ENCODE results near the gene PAX7. TPM values are rescaled to one million over a fixed set of nuclear protein-coding genes. Genes with fewer than 3 reads are reported as not detected.

PAX7 gene
- total and polyA plus RNA-seq, 9 of the 15 experiments (the other 6 are each of a cell fraction or from before 2014, with no cell fraction given), result not detected

DNA sequence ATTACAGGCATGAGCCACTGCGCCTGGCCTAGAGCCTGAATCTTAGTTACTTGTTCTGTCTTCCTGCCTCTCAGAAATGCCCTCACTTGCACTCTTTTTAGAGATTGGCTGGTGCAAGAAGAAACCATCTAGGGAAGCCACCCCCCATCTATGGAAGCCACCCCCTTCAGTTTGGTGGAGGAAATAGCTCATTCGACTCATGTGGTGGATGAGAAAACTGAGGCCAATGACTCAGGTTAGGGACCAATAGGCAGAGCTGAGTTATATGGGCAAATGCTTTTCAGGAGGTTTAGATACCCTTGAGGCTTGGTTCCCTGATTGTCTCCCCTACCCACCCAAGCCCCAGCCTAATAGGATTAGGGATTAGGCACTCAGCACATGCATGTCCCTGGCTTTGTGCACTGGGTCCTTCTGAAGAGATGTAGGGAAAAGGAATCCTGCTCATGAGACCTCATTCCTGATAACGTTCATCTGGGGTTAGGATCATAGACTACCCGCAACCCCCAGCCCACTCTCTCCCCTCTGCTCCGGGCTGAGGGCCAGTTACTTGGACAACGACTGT is 77.1 kb downstream of the PAX7 start (continued):
- TF ChIP-seq ELF1 (tag; IDR thresholded peaks at IDR 0.05), result no peak

DNA sequence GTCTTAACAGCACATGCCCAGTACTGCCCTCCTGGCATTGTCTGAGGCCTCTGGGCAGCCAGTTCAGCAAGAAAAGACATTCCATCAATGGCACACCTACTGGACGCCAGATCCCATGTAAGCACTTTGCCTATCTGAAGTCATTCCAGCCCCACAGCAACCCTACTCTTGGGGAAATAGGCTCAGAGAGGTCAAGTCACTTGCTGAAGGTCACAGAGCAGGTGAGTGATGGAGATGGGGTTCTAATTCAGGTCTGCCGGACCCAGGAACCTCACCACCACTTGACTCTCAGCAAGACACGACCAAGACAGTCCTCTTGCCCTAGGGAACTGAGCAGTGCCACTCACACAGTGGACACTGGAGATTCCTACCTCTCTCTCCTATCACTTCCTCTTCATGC is 79.4 kb downstream of the PAX7 start:
- no peak overlapping the region for H3K4me2 ChIP-seq (ENCODE audit: insufficient read depth, low read length)
- ATAC-seq (no peak), DNase-seq (ENCODE audit: extremely low read depth in 1 of 4, low spot score in 3 of 4) (no peak), FAIRE-seq (no peak)
- no peak overlapping the region for H3K4me3 ChIP-seq
- H3K9me3 ChIP-seq (replicated peaks; ENCODE audit: control insufficient read depth, insufficient read depth, low read depth, low read length), result no peaks in the 10 kb centered on the region
- no peaks in the 10 kb centered on the region for H3K4me1 ChIP-seq (replicated peaks in 1 of 2; ENCODE audit: control insufficient read depth in 2 of 2, insufficient read depth in 2 of 2, low read length in 2 of 2)
- no peaks in the 10 kb centered on the region for H3K79me2 ChIP-seq (ENCODE audit: control insufficient read depth, insufficient read depth, low read length)
- H3K36me3 ChIP-seq (ENCODE audit: control insufficient read depth, insufficient read depth, low read length), result no peaks in the 10 kb centered on the region
- no peak overlapping the region for H3K9ac ChIP-seq (ENCODE audit: insufficient read depth in 1 of 2, low read depth in 2 of 2, low read length in 2 of 2)
- CTCF ChIA-PET (ENCODE audit: low intra/inter-chr PET ratio), result no interaction called here
- TF ChIP-seq, protein P1, sequence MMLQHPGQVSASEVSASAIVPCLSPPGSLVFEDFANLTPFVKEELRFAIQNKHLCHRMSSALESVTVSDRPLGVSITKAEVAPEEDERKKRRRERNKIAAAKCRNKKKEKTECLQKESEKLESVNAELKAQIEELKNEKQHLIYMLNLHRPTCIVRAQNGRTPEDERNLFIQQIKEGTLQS (IDR thresholded peaks at IDR 0.05), result no peak
- TF ChIP-seq, protein P1 (CRISPR knock-in tag; conservative IDR thresholded peaks at IDR 0.05), result no peak
- TF ChIP-seq SPI1 (IDR thresholded peaks at IDR 0.05; ENCODE audit: borderline replicate concordance, low read depth, low read length) (0 out of 2 replicates have a peak, but pooled peaks have one; percentile 7), RBM25 (IDR thresholded peaks at IDR 0.05; ENCODE audit: low read depth, low read length, severe bottlenecking) (peak; percentile 65), ZFP36 (IDR thresholded peaks at IDR 0.05; ENCODE audit: low read depth, low read length, partially characterized antibody) (peak; percentile 64)
- no peaks in the 10 kb centered on the region for H3K9me1 ChIP-seq (ENCODE audit: control insufficient read depth, insufficient read depth, low read length)
- POLR2A ChIA-PET, result interaction anchor here (0.7 kb wide), 1 partner anchor 10 kb away, joined by 3 read pairs; no protein-coding TSS in a partner anchor
- peaks cover 34 to 75% of the 10 kb centered on the region in 2 experiments for H3K27me3 ChIP-seq (ENCODE audit: control insufficient read depth in 2 of 2, insufficient read depth in 2 of 2, low read length in 2 of 2)
- WGBS (ENCODE audit: insufficient coverage, low coverage, missing lambda C conversion rate), result 2% methylated on average over 3 of the region's 3 CpGs
- no peak overlapping the region for H2AFZ ChIP-seq (ENCODE audit: low read depth, low read length)
- in situ Hi-C loops (cut with MboI) (no loop called here), intact Hi-C loops (cut with micrococcal nuclease) (no loop called here)
- peaks cover 12% of the 10 kb centered on the region; the same call in 1 of the 2 replicates for H4K20me1 ChIP-seq (replicated peaks; ENCODE audit: control insufficient read depth, insufficient read depth, low read length)
- no peak overlapping the region for H3K27ac ChIP-seq (ENCODE audit: extremely low read depth, low read depth, low read length)
- no TSS peak for BruUV-seq (replicated peaks)
